ENCODE data around the gene SLC6A2. TPM values are rescaled to one million over a fixed set of nuclear protein-coding genes. Genes with fewer than 3 reads are reported as not detected.
"Not testable (repeated sequence)": the region's sequence is repeated elsewhere in the genome, so short reads cannot be mapped to it uniquely, and the experiment has no call there.

SLC6A2 gene
- polyA plus RNA-seq (ENCODE audit: insufficient read depth in 1 of 5, insufficient read length in 5 of 5, low replicate concordance in 1 of 5), result under 1 TPM in 2 of 5 donors, not detected in 3; 0.13 to 0.22 TPM
- long read RNA-seq, donor 1, result 0 reads
- long read RNA-seq, donor 2, result 0 reads
- long read RNA-seq, donor 3, result 0 reads
- long read RNA-seq, donor 4, result 0 reads
- long read RNA-seq, donor 5, result 0 reads
- long read RNA-seq, donor 6, result 0 reads
- long read RNA-seq, donor 7, result 0 reads
- long read RNA-seq, donor 8, result 0 reads

- peak in 1 of 2 donors; percentile 13 for DNase-seq
These were observed at the start of gene SLC6A2 for GRCh38 chr16:55655897-55656681. SLC6A2 (plus strand) TSS chr16:55655988; CDS start chr16:55656695, 707 bp downstream.

GRCh38 chr16:55613613-55614335, 42.0 kb upstream of the SLC6A2 start:
- DNase-seq, result no peak

- DNase-seq, result no peak
These were observed 40.7 kb upstream of the SLC6A2 start for GRCh38 chr16:55615071-55615470.

GRCh38 chr16:55615670-55616069, 40.1 kb upstream of the SLC6A2 start:
- DNase-seq, result not testable (repeated sequence)

- DNase-seq, result no peak
These were observed 34.0 kb upstream of the SLC6A2 start for GRCh38 chr16:55621771-55622170.

GRCh38 chr16:55622272-55622671, 33.5 kb upstream of the SLC6A2 start:
- DNase-seq, result no peak

GRCh38 chr16:55622930-55623561, 32.7 kb upstream of the SLC6A2 start:
- DNase-seq, result no peak

GRCh38 chr16:55623640-55624039, 32.1 kb upstream of the SLC6A2 start:
- DNase-seq, result no peak

- DNase-seq, result no peak
These were observed 31.1 kb upstream of the SLC6A2 start for GRCh38 chr16:55624696-55625095.

- DNase-seq, result no peak
These were observed 29.9 kb upstream of the SLC6A2 start for GRCh38 chr16:55625843-55626242.

GRCh38 chr16:55628306-55628968, 27.4 kb upstream of the SLC6A2 start:
- DNase-seq, result no peak

- DNase-seq, result no peak
These were observed 25.0 kb upstream of the SLC6A2 start for GRCh38 chr16:55630774-55631173.

GRCh38 chr16:55632259-55632658, 23.5 kb upstream of the SLC6A2 start:
- DNase-seq, result no peak

- DNase-seq, result no peak
These were observed 21.6 kb upstream of the SLC6A2 start for GRCh38 chr16:55634193-55634592.

GRCh38 chr16:55638256-55638655, 17.5 kb upstream of the SLC6A2 start:
- DNase-seq, result no peak

- no peak for DNase-seq
These were observed 15.0 kb upstream of the SLC6A2 start for GRCh38 chr16:55640701-55641327.

- no peak for DNase-seq
These were observed 14.2 kb upstream of the SLC6A2 start for GRCh38 chr16:55641430-55642056.

- DNase-seq, result no peak
These were observed 13.2 kb upstream of the SLC6A2 start for GRCh38 chr16:55642611-55643010.

GRCh38 chr16:55643161-55643970, 12.4 kb upstream of the SLC6A2 start:
- no peak for DNase-seq

- no peak for DNase-seq
These were observed 9.8 kb upstream of the SLC6A2 start for GRCh38 chr16:55645986-55646385.
